ENCODE results near the gene RHBDF2. TPM values are rescaled to one million over a fixed set of nuclear protein-coding genes. Genes with fewer than 3 reads are reported as not detected.
"Not testable (repeated sequence)": the region's sequence is repeated elsewhere in the genome, so short reads cannot be mapped to it uniquely, and the experiment has no call there.

RHBDF2 gene
- total RNA-seq, 1 experiment from 2014 or later = 18.1 TPM

- DNase-seq (ENCODE audit: low read depth) = peak; percentile 27
These were observed 23.6 kb upstream of the RHBDF2 start for GRCh38 chr17:76524598-76525512.

DNA sequence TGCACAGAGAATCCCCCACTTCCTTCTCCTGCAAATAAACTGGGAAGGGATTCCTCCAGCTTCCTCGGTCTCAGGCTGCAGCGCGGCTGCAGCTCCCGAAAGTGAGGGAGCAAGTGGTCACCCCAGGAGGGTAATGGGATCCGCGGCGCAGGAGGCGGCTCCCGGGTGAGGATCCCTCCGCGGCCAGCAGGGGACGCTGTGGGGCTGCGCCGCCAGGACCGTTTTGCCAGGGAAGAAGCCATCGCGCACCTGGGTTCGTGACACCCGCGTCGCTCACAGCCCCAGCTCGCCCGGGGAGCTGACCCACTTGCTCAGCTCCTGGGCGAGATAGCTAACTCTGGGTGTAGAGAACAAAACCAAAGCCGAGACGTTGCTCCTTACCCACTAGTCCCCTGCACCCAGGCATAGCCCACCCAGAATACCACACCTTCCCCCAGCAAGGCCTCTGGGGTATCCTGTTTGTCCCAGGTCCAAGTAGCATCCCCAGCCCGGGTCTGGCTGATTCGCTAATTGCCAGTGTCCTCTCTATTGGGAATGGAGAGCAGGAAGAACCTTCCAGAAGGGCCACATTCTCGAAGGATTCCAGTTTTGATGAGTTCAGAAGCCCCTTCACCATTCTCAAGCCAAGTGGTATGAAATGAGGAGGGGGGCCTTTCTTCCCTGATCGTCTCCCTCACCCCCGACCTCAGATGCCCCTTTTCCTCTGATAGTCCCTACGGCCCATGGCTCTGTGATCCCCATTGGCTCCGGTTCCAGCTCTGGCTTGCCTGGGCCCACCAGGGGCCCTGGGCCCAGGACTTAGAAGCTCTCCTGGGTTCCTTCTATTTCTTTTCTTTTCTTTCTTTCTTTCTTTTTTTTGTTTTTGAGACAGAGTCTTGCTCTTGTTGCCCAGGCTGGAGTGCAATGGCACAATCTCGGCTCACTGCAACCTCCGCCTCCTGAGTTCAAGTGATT is 22.1 kb upstream of the RHBDF2 start:
- peak; percentile 62 for DNase-seq (ENCODE audit: low read depth)

GRCh38 chr17:76521683-76522082 is 20.5 kb upstream of the RHBDF2 start:
- DNase-seq (ENCODE audit: low read depth) = not testable (repeated sequence)

- DNase-seq (ENCODE audit: low read depth) = no peak
These were observed 20.0 kb upstream of the RHBDF2 start for GRCh38 chr17:76521262-76521661.

DNA sequence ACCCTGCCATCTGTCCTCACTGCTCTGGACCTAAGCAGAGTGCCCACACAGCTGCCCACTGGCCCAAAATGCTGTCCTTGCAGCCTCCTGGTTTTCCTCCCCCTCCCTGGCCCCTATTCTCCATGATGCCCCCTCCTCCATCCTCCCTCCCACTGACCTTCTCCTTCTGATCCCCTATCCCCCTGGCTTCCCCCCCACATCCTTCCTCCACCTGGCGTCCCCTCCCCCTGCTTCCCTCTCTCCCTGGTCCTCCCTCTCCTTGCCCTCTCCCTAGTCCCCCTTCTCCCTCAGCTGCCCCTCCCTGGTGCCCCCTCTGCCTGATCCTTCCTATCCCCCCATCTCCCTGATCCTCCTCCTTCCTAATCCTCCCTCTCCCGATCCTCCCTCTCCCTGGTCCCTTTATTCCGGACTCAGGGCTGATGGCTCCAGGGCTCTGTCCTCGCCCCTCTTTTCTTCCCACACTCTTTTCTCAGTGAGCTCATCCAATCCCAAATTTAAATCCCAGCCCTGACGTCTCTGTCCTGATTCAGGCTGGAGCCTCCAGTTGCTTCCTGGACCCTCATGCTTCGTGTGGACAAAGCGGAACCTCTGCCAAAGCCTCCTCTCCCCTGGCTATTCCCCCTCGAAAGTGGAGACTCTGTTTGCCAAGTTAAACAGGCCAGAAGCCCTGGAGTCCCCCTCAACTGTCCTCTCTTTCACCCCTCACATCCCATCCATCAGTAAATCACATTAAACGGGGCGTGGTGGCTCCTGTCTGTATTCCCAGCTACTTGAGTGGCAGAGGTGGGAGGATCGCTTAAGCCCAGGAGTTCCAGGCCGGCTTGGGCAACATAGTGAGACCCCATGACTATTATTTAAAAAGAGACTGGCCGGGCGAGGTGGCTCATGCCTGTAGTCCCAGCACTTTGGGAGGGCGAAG is 18.1 kb upstream of the RHBDF2 start:
- no peak for DNase-seq (ENCODE audit: low read depth)

DNA sequence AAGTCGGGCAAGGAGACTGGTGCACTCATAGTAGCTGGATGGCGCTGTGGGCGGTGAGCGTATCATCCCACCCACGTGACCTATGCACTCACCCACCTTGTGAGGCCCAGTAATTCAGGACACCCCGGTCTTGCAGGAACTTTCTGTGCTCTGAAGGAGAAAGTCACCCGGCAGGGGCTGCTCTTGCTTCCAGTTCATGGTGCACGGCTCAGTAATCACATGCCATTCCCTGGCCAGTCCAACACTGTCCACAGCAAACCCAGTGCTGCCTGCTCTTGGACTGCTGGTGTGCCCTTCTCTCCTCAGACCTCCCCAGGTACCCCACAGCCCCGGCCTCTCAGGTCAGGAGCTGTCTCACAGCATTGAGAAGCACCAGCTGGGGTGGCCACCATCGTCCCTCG is 16.4 kb upstream of the RHBDF2 start:
- no peak for DNase-seq (ENCODE audit: low read depth)

DNA sequence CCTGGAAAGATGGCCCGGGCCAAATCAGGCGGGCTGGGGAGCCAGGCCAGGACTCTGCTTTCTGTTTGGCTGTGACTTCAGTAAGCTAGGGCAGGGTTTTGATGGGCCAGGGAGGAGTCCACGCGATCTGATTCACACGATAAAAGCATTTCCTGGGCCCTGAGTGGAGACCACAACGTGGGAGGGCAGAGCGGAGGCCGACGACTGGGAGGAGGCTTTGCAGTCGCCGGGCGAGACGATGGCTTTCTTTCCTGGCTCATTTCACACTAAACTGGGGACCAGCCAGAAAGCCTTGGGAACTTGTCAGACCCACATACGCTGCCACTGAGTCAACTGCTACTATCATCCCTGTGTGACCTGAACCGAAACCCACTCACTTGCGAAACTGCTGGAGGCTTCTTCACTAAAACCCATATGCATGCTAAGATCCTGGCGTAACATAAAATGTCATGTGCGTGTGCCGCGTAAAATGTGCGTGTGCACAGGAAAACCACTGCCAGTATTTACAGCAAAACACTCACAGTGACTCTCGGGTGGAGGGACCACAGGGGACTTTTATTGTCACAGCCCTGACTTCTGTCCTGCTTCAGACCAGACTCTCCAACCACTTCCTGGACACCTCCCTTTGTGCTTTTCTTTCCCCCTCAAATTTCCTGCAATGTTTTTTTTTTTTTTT is 14.2 kb upstream of the RHBDF2 start:
- DNase-seq (ENCODE audit: low read depth) = peak; percentile 92

GRCh38 chr17:76514355-76514754 is 13.1 kb upstream of the RHBDF2 start:
- not testable (repeated sequence) for DNase-seq (ENCODE audit: low read depth)

DNA sequence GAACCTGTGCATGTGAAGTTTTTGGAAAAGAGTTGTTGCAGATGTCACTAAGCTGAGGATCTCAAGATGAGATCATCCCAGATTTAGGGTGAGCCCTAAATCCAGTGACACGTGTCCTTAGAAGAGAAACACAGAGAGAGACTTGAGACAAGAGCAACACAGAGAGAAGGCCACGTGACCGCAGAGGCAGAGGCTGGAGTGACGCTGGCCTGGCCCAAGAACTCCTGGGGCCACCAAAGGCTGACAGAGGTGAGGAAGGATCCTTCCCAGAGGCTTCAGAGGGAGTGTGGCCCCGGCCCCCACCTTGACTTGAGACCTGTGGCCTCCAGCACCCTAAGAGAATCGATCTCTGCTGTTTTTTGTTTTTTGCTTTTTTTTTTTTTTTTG is 12.1 kb upstream of the RHBDF2 start:
- DNase-seq (ENCODE audit: low read depth) = no peak

GRCh38 chr17:76512366-76513305 is 11.4 kb upstream of the RHBDF2 start:
- no peak for DNase-seq (ENCODE audit: low read depth)

GRCh38 chr17:76511668-76512365 is 10.6 kb upstream of the RHBDF2 start:
- no peak for DNase-seq (ENCODE audit: low read depth)

GRCh38 chr17:76510831-76511244 is 9.6 kb upstream of the RHBDF2 start:
- no peak for DNase-seq (ENCODE audit: low read depth)

GRCh38 chr17:76508472-76509063 is 7.3 kb upstream of the RHBDF2 start:
- not testable (repeated sequence) for DNase-seq (ENCODE audit: low read depth)

- peak; percentile 60 for DNase-seq (ENCODE audit: low read depth)
These were observed 5.5 kb upstream of the RHBDF2 start for GRCh38 chr17:76506408-76507345.

DNA sequence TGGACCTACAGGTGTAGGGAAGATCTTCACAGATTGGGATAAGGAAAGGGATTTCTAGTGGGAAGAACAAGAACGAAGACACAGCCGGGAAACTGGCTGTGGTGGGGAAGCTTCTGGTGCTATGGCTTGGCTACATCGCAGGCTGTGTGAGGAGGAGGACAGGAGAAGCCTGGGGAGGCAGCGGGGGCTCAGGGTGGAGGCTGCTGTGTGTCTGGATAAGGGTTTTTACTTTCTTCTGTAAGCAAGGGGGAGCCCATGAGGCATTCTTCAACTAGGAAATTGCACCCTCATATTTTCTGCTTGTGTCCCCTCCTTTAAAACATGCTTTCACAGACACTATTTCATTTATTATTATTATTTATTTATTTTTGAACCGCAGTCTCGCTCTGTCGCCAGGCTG is 2.9 kb upstream of the RHBDF2 start:
- no peak for DNase-seq (ENCODE audit: low read depth)

- DNase-seq (ENCODE audit: low read depth) = no peak
These were observed 1.4 kb upstream of the RHBDF2 start for GRCh38 chr17:76502341-76503211.

All from M059J (cell line).